Stomach (tissue), 9 donors: ENCODE results near the gene PTPRK. TPM values are rescaled to one million over a fixed set of nuclear protein-coding genes. Genes with fewer than 3 reads are reported as not detected.

Source experiments
- DNase-seq, 2 donors: peaks; one replicate each; pipeline versions ENCODE4 v3.0.0 to v3.0.0-alpha.2; 2013 to 2019
- H3K27ac ChIP-seq, 5 donors: fragments of 200-600 bp in 4 of 5; sonication (generic) in 4 of 5; one replicate each; pipeline ENCODE4 v1.5.1; 2013 to 2019; ENCODE audit warnings: mild to moderate bottlenecking in 1 of 5, moderate library complexity in 1 of 5
- H3K27me3 ChIP-seq, 3 donors: fragments of 200-600 bp; sonication (generic); one replicate each; pipeline ENCODE4 v1.5.1; 2017 to 2019; ENCODE audit warnings: mixed run types in 1 of 3
- H3K36me3 ChIP-seq, 4 donors: fragments of 200-600 bp; sonication (generic); 1 replicate in 3 of 4; 2 replicates in 1 of 4; pipeline ENCODE4 v1.5.1; 2016 to 2019
- H3K4me1 ChIP-seq, 4 donors: fragments of 200-600 bp; sonication (generic); one replicate each; pipeline ENCODE4 v1.5.1; 2016 to 2019
- H3K4me3 ChIP-seq, 4 donors: fragments of 200-600 bp; sonication (generic) in 3 of 4; one replicate each; pipeline ENCODE4 v1.5.1; 2016 to 2019; ENCODE audit warnings: mild to moderate bottlenecking in 1 of 4
- H3K9me3 ChIP-seq, 4 donors: fragments of 200-600 bp; sonication (generic); one replicate each; pipeline ENCODE4 v1.5.1; 2016 to 2019
- CTCF ChIP-seq, 7 experiments: fragments of 450-650 bp in 4 of 7; fragments of 200-600 bp in 3 of 7; sonication (generic) in 3 of 7; IDR thresholded peaks; one replicate each; pipeline ENCODE4 v1.5.1; 2016 to 2019; ENCODE audit warnings: antibody characterized with exemption in 7 of 7, control low read depth in 2 of 7, mild to moderate bottlenecking in 1 of 7
- EP300 ChIP-seq: sonication (generic); formaldehyde crosslinking; IDR thresholded peaks from one replicate; pipeline ENCODE4 v1.6.1; 2017; ENCODE audit warnings: antibody characterized with exemption
- POLR2A ChIP-seq, 4 donors: fragments of 450-650 bp; IDR thresholded peaks; one replicate each; pipeline ENCODE4 v1.6.1; 2016; ENCODE audit warnings: antibody characterized with exemption in 4 of 4, control low read depth in 2 of 4, mild to moderate bottlenecking in 1 of 4, moderate library complexity in 1 of 4
- POLR2AphosphoS5 ChIP-seq, 3 donors: sonication (generic); formaldehyde crosslinking; IDR thresholded peaks; one replicate each; pipeline ENCODE4 v1.6.1; 2016; ENCODE audit warnings: antibody characterized with exemption in 3 of 3
- WGBS, 5 donors: extraction: QIAGEN DNeasy Blood & Tissue Kit in 3 of 5; methylation state at CpG; one replicate each; pipeline versions ENCODE4 v1.1.5 to v1.1.7; 2013 to 2018; 5-methylcytosine and 5-hydroxymethylcytosine counted together
- intact Hi-C: fragments of 100-400 bp; cut with DNase I; formaldehyde crosslinking; loops from one replicate; pipeline ENCODE4 v1.15.1; 2023; ENCODE audit warnings: low total_unique reads
- polyA plus RNA-seq, 3 donors: library from polyadenylated mRNA; stranded (reverse); fragments of 200-250 nt; gene quantifications; one replicate each; pipeline ENCODE4 v1.2.3, GENCODE V29; 2013
- total RNA-seq, 5 donors: library from RNA; depleted of rRNA; stranded (reverse); fragments of >200 nt; gene quantifications; one replicate each; pipeline versions ENCODE4 v1.1.0 to v1.2.3, GENCODE V29; 2014 to 2016
- donor health status: healthy with polysubstance abuse.
- donor health status: Bipolar disorder and iron deficiency.
- donor health status: healthy.

The PTPRK gene
- total and polyA plus RNA-seq, 8 donors = 7.0 to 644 (median 114) TPM

- no peak overlapping the region for H3K27ac ChIP-seq
- no peaks in the 10 kb centered on the region for H3K9me3 ChIP-seq
- H3K4me3 ChIP-seq = no peak overlapping the region
- peaks cover 4 to 48% (median 46%) of the 10 kb centered on the region in 4 donors for H3K36me3 ChIP-seq
- intact Hi-C loops = no loop called here
- TF ChIP-seq POLR2A (IDR thresholded peaks at IDR 0.05) = no peak
- TF ChIP-seq POLR2AphosphoS5 (IDR thresholded peaks at IDR 0.05) = no peak
- no peaks in the 10 kb centered on the region for H3K27me3 ChIP-seq
- 79 to 91% (median 86%) methylated on average over 1 of the region's 1 CpG for WGBS, 5 donors
- no peak for DNase-seq
- H3K4me1 ChIP-seq = no peaks in the 10 kb centered on the region
Measured at GRCh38 chr6:127968394-127968793, 552.0 kb downstream of the PTPRK start.

DNA sequence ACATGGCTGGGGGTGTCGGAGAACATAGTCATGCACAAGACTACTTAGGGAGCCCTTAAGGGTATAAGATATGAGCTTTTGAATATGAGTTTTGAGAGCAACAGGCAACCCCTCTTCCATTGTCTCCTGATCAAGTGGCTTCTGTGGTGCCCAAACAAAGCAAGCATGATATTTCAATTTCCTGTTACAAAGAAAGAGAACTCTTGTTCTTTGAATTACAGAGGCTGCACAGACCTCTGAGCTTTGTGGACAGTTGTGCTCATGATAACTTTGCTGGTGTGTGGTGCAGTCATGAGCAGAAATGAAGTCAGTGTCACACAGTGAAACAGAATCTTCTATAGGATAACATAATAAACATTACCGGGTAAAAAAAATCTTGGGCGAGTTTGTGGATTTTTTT is 552.7 kb downstream of the PTPRK start:
- no peaks in the 10 kb centered on the region for H3K27me3 ChIP-seq
- H3K4me1 ChIP-seq = no peaks in the 10 kb centered on the region
- H3K4me3 ChIP-seq = no peak overlapping the region
- peak in 1 of 2 donors; percentile 4 for DNase-seq
- no peak for TF ChIP-seq POLR2AphosphoS5 (IDR thresholded peaks at IDR 0.05)
- H3K36me3 ChIP-seq = peaks cover under 1 to 41% (median 39%) of the 10 kb centered on the region in 4 donors
- H3K27ac ChIP-seq = no peak overlapping the region
- intact Hi-C loops = no loop called here
- no peaks in the 10 kb centered on the region for H3K9me3 ChIP-seq
- WGBS, 5 donors = 78 to 95% (median 94%) methylated on average over 3 of the region's 3 CpGs

DNA sequence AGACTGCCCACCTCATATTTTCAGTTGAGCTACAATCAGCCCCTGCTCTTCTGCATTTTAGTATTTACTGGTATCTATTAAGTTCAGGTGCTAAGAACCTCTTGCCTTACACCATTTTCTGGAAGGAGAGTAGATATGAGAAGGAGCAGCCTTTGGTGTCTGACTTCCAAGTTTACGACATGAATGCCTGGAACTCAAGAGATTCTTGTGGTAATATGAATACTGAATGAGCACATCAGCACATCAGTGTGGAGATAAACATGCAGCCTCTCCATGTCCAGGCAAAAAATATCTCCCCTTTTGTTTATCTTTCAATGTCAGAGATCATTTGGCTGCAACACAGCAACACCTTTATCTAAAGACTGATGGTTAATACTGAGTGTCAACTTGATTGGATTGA is 553.8 kb downstream of the PTPRK start:
- intact Hi-C loops = no loop called here
- Histone ChIP-seq H3K27ac (no peak overlapping the region), H3K27me3 (no peaks in the 10 kb centered on the region), H3K4me1 (no peaks in the 10 kb centered on the region), H3K9me3 (no peaks in the 10 kb centered on the region), H3K36me3 (peaks cover 0 to 30% (median 29%) of the 10 kb centered on the region in 4 donors), H3K4me3 (no peak overlapping the region)
- WGBS, 5 donors = 83 to 97% (median 93%) methylated on average over 1 of the region's 1 CpG
- no peak for DNase-seq
- TF ChIP-seq POLR2A (IDR thresholded peaks at IDR 0.05) (no peak), POLR2AphosphoS5 (IDR thresholded peaks at IDR 0.05) (no peak), CTCF (IDR thresholded peaks at IDR 0.05) (no peak), EP300 (no peak)

DNA sequence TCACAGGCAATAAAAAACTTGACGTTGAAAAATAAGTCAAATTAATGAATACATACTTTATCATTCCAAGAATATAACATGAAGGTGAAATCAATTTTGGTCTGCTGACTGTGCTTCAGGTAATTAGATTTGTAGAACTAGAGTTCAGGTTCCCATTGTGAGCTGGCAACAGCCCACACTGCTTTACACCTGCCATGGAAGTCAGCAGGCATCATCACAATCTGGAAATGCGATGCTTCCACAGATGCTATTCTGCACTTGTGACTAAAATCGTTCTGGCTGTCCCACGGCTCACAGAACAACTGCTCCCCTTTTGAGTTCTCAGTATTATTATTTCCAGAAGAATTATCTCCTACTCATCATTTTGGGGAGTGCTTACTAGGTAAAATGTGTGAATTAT is 556.9 kb downstream of the PTPRK start:
- Histone ChIP-seq H3K4me3 (no peak overlapping the region), H3K27me3 (no peaks in the 10 kb centered on the region), H3K9me3 (no peaks in the 10 kb centered on the region), H3K36me3 (peaks cover 0 to 11% (median 10%) of the 10 kb centered on the region in 4 donors), H3K27ac (no peak overlapping the region), H3K4me1 (no peaks in the 10 kb centered on the region)
- 86 to 93% (median 91%) methylated on average over 4 of the region's 4 CpGs for WGBS, 5 donors
- TF ChIP-seq EP300 (no peak), POLR2A (IDR thresholded peaks at IDR 0.05) (no peak), CTCF (IDR thresholded peaks at IDR 0.05) (no peak)
- no peak for DNase-seq
- intact Hi-C loops = no loop called here

DNA sequence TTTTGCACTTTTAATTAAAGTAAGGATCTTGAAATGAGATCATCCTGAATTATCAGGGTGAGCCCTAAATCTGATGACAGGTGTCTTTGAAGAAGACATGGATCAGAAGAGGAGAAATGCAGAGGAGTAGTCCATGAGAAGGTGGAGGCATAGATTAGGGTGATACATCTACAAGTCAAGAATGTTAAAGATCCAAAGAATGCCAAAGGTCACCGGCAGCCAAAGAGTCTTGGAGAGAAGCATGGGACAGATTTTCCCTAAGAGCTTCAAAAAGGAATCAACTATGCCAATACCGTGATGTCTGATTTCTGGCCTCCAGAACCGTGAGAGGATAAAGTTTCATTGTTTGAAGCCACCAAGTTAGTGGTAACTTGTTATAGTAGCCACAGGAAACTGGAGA is 560.5 kb downstream of the PTPRK start:
- no peak overlapping the region for H3K4me3 ChIP-seq
- TF ChIP-seq CTCF (IDR thresholded peaks at IDR 0.05) = no peak
- TF ChIP-seq POLR2AphosphoS5 (IDR thresholded peaks at IDR 0.05) = no peak
- TF ChIP-seq EP300 = no peak
- TF ChIP-seq POLR2A (IDR thresholded peaks at IDR 0.05) = no peak
- intact Hi-C loops = no loop called here
- no peaks in the 10 kb centered on the region for H3K36me3 ChIP-seq
- H3K27ac ChIP-seq = no peak overlapping the region
- H3K9me3 ChIP-seq = no peaks in the 10 kb centered on the region
- no peak for DNase-seq
- 80 to 90% (median 86%) methylated on average over 3 of the region's 3 CpGs for WGBS, 5 donors
- no peaks in the 10 kb centered on the region for H3K4me1 ChIP-seq
- H3K27me3 ChIP-seq = no peaks in the 10 kb centered on the region
